Fibroblast of skin of abdomen (primary cell): Measurements from ENCODE around the gene ARHGAP15.
A peak's percentile ranks its signal among the peaks of the same experiment; 100 is the strongest.

Experiments
- DNase-seq: peaks from one replicate; pipeline ENCODE4 v3.0.0-alpha.2; 2013

ARHGAP15 gene

GRCh38 chr2:143410082-143410897, 281.1 kb downstream of the ARHGAP15 start:
- no peak for DNase-seq

- DNase-seq: no peak
Observed at GRCh38 chr2:143415571-143415970, 286.4 kb downstream of the ARHGAP15 start.

GRCh38 chr2:143417428-143417827, 288.2 kb downstream of the ARHGAP15 start:
- DNase-seq: no peak

GRCh38 chr2:143420313-143420712, 291.1 kb downstream of the ARHGAP15 start:
- DNase-seq: peak; percentile 54

- DNase-seq: no peak
Observed at GRCh38 chr2:143422681-143423080, 293.5 kb downstream of the ARHGAP15 start.

GRCh38 chr2:143425896-143426295, 296.7 kb downstream of the ARHGAP15 start:
- no peak for DNase-seq

GRCh38 chr2:143426296-143426695, 297.1 kb downstream of the ARHGAP15 start:
- peak; percentile 86 for DNase-seq

- peak; percentile 27 for DNase-seq
Observed at GRCh38 chr2:143428700-143429099, 299.5 kb downstream of the ARHGAP15 start.

- no peak for DNase-seq
Observed at GRCh38 chr2:143429932-143430679, 300.9 kb downstream of the ARHGAP15 start.

GRCh38 chr2:143431316-143431715, 302.1 kb downstream of the ARHGAP15 start:
- peak; percentile 18 for DNase-seq

GRCh38 chr2:143433251-143433650, 304.0 kb downstream of the ARHGAP15 start:
- peak; percentile 33 for DNase-seq

- no peak for DNase-seq
Observed at GRCh38 chr2:143433840-143434239, 304.6 kb downstream of the ARHGAP15 start.

GRCh38 chr2:143434445-143434844, 305.2 kb downstream of the ARHGAP15 start:
- no peak for DNase-seq

- DNase-seq: no peak
Observed at GRCh38 chr2:143435131-143435530, 305.9 kb downstream of the ARHGAP15 start.

GRCh38 chr2:143436951-143437350, 307.7 kb downstream of the ARHGAP15 start:
- DNase-seq: no peak

GRCh38 chr2:143440411-143441012, 311.3 kb downstream of the ARHGAP15 start:
- no peak for DNase-seq

GRCh38 chr2:143442193-143442592, 313.0 kb downstream of the ARHGAP15 start:
- no peak for DNase-seq

GRCh38 chr2:143451642-143452281, 322.5 kb downstream of the ARHGAP15 start:
- DNase-seq: peak; percentile 56

GRCh38 chr2:143452817-143453451, 323.7 kb downstream of the ARHGAP15 start:
- no peak for DNase-seq

GRCh38 chr2:143453981-143454511, 324.8 kb downstream of the ARHGAP15 start:
- no peak for DNase-seq

- DNase-seq: no peak
Observed at GRCh38 chr2:143455317-143455716, 326.1 kb downstream of the ARHGAP15 start.
